ENCODE measurements around the gene NBAS. TPM values are rescaled to one million over a fixed set of nuclear protein-coding genes. Genes with fewer than 3 reads are reported as not detected.
"Not testable (repeated sequence)": the region's sequence is repeated elsewhere in the genome, so short reads cannot be mapped to it uniquely, and the experiment has no call there.

The NBAS gene
- total RNA-seq, 1 donor from 2014 or later: 36.0 TPM

DNA sequence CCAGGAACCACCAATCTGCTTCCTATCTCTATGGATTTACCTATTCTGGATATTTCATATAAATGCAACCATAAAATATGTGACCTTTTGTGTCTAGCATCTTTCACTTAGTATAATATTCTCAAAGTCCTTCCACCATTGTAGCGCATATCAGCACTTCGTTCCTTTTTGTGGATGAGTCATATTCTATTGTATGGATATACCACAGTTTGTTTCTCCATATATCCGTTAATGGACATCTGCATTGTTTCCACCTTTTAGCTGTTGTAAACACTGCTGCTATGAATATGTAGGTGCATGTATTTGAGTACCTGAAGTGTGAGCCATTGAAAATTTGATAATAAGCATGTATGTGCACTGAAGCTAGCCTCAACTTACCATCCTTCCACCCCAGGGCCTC lies 80.1 kb downstream of the NBAS start:
- intact Hi-C loops (cut with micrococcal nuclease): no loop called here

DNA sequence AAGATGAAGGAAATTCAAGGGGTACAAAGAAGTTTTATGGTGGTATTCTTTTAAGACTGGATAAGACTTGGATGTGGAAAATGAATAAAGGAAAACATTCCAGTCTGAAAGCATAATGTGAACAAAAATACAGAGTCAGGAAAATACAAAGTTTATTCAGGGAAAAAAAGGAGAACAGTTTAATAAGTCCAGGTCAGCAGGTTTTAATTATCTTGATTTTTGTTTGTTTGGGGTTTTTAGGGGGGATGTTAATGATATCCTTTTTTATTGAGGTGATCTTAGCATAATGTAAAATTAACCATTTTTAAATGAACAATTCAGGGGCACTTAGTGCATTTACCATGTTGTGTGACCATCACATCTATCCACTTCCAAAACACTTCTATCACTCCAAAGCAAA lies 80.6 kb downstream of the NBAS start:
- intact Hi-C loops (cut with micrococcal nuclease): no loop called here

DNA sequence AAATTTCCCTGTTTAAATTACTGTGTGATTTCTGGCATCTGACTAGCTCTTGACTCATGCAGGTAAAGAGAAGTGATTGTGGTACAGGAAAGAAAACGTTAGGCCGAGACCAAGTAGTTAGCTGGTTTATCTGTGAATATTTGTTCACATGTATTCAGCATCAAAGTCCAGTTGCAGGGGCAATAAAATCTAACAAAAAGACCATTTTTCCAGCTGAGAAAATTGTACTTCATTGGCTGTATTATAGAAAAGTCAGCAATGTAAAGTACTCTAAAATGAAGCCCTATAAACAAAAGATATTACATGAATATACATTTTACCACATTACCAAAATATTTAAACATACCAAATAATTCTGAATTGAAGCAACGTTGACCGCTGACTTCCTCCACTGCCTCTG lies 88.3 kb downstream of the NBAS start:
- intact Hi-C loops (cut with micrococcal nuclease): no loop called here

DNA sequence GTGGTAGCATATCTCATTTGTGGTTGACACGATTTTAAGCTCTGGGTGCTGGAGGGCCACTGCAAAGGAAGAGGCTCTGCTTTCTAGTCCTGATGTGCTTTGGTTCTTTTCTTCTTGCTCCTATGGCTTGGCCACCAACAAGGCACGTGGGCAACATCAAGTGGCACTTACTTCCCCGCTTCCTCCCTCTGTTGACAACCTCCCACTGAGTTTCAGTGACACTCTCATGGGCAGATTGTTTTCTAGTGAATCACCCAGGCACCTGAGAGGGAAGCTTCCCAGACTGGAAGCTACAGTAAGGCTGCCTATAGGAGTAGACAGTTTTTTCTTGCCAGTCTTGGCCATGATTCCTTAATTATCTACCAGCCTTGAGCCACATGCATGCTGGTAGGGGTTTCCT lies 89.0 kb downstream of the NBAS start:
- intact Hi-C loops (cut with micrococcal nuclease): no loop called here

DNA sequence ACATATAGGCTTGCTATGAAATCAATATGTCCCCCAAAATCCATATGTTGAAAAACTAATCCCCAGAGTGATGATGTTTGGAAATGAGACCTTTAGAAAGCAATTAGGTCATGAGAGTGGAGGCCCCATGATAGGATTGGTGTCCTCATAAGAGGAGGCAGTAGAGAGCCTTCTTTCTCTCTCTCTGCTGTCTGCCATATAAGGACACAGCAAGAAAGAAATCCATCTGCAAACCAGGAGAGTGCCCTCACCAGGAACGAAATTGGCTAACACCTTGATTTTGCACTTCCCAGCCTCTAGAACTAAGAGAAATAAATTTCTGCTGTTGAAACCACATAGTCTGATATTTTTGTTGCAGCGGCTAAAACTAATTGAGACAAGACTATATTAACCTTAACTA lies 89.5 kb downstream of the NBAS start:
- intact Hi-C loops (cut with micrococcal nuclease): no loop called here

DNA sequence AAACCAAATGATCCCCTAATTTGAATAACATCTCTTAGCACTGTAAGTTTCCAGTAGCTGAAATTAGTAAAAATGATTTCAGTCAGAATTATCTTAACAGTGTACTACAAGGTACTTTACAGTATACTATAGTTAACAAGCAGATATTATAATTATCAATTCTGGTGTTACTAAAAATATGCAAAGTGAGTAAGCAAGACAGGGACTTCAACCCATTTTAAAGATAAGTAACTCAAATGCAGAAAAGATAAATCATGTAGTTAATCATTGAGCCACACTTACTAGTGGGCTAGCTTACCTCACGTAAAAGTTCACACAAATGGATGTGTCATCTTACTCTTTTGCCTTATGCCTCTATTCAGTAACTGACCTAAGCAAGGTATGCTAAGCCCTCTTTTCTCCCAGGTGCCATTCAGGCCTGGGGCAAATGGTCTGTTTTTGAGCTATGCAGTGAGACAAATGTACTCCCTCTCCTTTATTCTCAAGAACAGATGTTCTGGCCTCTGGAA lies 101.0 kb downstream of the NBAS start:
- intact Hi-C loops (cut with micrococcal nuclease): no loop called here

DNA sequence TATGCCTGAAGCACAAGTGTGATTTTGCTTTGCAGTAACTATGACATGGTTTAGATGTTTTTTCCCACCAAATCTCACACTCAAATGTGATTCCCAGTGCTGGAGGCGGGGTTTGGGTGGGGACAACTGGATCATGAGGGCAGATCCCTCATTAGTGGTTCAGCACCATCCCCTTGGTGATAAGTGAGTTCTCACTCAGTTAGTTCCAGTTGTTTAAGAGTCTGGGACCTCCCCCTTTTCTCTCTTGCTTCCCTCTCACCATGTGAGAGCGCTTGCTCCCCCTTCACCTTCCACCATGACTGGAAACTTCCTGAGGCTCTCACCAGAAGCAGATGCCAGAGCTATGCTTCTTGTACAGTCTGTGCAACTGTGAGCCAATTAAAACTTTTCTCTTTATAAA lies 102.9 kb downstream of the NBAS start:
- intact Hi-C loops (cut with micrococcal nuclease): no loop called here

DNA sequence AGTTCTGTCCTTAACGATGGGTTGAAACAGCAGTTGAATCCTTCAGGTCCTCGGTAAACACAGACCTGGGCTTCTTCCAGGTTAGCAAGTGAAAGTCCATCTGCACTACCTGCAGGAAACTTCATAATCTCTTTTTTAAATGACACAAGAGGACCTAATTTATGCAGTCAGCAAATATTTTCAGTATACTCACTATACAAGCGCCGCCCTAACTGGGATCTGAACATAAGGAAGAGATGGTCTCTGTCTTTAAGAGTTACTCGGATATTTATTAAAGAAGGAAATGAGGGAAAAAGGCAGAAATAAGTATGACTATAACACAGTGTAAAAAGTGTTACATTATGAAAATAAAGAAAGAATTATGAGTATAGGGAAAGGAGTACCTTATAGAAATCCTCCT lies 103.3 kb downstream of the NBAS start:
- intact Hi-C loops (cut with micrococcal nuclease): no loop called here

DNA sequence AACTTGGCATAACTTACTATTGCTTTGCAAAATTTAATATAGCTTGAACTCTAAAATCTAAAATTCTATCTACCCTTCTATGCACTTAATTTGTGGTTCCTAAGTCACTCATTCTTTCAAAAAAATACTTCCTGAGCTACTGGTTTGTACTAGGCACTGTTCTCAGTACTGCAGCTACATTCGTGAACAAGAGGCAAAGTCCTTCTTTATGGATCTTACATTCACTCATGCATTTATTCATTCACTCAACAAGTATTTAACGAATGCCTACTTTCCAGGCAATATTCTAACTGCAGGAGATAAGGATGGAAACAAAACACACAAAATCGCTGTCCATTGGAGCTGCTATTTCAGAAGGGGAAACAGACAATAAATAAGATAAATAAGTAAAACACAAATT lies 104.8 kb downstream of the NBAS start:
- intact Hi-C loops (cut with micrococcal nuclease): no loop called here

DNA sequence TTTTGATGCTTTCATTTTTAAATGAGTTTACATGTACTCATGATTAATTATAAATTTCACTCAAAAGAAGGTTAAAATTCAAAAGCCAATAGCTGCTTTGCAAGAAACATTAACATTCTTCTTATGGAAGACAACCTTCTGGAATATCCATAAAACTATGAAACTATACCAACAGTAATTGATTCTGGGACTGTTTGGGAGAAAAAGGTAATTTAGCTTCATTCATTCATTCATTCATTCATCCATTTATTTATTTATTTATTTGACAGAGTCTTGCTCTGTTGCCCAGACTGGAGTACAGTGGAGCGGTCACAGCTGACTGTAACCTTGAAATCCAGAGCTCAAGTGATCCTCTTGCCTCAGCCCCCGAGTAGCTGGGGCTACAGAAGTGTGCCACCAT lies 110.3 kb downstream of the NBAS start:
- intact Hi-C loops (cut with micrococcal nuclease): no loop called here

DNA sequence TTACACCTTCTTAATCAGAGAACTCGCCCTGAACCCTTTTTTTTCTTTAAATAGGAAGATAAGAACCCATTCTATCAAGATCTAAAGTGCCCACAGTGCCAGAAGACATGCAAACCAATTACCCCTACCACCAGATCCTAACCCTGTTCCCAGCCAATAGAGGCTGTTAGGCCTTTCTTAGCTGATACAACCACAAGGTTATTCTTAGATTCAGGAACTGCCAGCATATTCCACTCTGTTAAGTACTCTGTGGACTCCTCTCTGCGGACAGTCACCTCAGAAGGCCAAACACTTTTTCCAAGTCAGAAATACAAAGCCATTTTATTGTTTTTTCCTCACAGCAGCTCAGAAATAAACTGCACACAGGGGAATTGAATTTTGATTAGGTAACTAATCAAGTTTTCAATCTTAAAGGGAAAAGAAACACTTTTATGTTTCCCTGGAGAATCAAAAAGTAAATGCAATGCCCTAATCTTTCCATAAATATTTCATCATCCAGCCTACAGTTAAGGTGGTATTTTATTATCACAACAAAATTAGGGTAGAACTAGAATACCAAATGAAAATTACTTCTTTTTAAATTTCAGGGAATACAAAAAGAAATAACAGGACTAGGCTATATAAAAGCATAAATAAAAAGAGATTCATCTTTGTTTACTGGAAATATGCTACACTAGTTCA lies 111.4 kb downstream of the NBAS start:
- intact Hi-C loops (cut with micrococcal nuclease): no loop called here

DNA sequence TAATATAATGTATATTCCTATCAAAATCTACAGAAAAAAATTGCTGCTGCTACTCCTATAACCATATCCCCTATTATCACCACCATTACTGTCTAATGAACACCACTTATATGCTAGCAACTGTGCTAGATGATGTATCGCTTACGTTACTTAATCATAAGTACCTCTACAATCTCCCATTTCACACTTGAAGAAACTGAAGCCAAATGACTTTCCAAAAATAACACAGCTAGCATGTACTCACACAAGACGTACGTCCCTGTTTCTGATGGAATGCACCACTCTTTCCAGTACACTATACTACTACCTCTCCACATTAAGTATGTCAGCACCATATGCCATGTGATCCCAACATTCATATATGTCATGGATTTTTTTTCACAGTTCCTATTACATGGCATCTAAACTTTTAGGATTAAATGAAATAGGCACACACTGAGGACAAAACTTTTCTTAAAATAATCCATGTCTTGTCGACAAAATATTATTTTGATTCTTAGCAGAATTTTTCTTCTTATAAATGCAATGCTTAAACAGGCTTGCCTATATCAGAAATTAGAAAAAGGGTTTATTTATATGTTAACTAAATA lies 112.8 kb downstream of the NBAS start:
- intact Hi-C loops (cut with micrococcal nuclease): no loop called here

DNA sequence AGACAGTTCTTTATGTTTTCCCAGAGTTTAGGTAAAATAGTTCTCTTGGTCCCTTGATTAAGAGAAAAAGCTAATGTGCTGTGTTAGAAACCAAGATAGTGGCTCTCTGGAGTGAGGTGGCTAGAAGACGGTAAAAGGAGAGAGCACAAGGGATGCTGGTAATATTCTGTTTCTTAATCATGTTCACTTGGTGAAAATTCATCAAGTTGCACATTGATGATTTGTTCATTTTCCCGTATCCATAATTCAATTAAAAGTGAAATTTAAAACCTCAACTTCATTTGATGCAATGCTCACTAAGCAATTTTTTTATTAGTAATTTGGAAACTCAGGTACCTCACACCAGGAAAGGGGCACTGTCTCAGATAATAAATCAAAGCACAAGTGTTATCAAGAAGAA lies 113.8 kb downstream of the NBAS start:
- intact Hi-C loops (cut with micrococcal nuclease): no loop called here

DNA sequence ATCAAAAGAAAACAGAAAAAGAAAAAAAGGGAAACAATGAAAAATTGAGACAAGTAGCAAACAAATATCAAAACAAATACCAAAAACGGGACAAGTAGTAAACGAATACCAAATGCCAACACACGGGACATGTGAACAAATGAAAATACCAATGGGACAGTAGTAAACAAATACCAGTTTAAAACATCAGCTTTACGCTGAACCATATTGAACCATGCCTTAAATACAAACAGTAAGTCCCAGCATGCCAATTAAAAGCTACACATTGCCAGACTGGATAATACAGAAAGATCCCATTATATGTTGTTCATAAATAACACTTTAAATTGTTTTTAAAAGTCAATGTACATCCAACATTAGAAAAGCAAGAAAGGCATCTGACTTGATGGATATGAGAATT lies 114.2 kb downstream of the NBAS start:
- intact Hi-C loops (cut with micrococcal nuclease): no loop called here

DNA sequence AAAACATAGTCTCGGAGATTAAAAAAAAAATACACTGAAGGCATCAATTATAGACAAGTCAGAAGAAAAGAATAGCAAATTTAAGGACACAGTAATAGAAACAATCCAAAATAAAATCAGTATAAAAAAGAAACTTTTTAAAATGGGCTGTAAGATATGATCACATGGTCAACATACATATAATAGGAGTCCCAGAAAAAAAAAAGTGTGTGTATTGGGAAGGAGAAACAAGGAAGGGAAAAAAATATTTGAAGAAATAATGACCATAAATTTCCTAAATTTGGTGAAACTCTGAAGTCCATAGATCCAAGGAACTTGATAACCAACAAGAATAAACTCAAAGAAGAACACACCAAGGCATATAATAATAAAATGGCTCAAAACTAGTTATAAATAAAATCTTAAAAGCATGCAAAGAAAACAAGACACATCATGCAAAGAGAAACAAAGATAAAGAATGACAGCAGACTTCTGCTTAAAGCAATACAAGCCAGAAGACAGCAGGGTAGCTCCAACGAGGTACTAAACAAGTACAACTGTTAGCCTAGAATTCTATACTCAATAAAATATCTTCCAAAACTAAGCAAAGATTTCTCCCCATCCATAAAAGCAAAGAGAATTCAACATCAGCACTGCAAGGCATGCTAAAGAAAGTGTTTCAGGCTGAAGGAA lies 115.1 kb downstream of the NBAS start:
- intact Hi-C loops (cut with micrococcal nuclease): no loop called here

DNA sequence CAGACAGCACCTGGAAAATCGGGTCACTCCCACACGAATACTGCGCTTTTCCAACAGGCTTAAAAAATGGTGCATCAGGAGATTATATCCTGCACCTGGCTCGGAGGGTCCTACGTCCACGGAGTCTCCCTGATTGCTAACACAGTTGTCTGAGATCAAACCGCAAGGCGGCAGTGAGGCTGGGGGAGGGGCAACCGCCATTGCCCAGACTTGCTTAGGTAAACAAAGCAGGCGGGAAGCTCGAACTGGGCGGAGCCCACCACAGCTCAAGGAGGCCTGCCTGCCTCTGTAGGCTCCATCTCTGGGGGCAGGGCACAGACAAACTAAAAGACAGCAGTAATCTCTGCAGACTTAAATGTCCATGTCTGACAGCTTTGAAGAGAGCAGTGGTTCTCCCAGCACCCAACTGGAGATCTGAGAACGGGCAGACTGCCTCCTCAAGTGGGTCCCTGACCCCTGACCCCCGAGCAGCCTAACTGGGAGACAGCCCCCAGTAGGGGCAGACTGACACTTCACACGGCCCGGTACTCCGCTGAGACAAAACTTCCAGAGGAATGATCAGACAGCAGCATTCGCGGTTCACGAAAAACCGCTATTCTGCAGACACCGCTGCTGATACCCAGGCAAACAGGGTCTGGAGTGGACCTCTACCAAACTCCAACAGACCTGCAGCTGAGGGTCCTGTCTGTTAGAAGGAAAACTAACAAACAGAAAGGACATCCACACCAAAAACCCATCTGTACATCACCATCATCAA lies 121.2 kb downstream of the NBAS start:
- intact Hi-C loops (cut with micrococcal nuclease): not testable (repeated sequence)

DNA sequence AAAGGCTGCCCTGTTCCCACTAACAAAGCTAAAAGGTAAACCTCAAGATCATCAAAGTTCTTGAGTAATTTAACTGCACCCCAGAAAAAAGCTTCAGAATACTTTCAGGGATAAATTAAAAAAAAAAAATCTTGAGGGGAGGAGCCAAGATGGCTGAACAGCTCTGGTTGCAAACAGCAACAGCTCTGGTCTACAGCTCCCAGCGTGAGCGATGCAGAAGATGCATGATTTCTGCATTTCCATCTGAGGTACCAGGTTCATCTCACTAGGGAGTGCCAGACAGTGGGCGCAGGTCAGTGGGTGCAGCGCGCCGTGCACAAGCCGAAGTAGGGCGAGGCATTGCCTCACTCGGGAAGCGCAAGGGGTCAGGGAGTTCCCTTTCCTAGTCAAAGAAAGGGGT lies 121.8 kb downstream of the NBAS start:
- intact Hi-C loops (cut with micrococcal nuclease): not testable (repeated sequence)

DNA sequence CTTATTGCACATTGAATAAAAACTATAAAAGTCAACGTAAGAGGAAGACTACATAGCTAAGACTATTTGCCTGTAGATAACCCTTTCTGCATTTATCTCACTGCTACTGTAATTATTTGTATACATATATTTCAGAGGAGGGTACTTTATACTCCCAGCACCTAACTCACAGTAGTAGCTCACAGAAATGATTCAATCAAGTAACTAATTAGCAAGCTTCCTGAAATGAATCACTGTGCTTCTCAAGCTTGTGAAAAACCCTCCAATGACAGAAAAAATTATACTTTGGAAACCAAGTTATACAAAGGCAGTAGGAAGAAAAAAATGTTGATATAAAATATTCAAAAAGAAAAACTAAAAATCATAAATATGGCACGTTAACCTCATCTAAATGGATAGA lies 124.9 kb downstream of the NBAS start:
- intact Hi-C loops (cut with micrococcal nuclease): no loop called here

DNA sequence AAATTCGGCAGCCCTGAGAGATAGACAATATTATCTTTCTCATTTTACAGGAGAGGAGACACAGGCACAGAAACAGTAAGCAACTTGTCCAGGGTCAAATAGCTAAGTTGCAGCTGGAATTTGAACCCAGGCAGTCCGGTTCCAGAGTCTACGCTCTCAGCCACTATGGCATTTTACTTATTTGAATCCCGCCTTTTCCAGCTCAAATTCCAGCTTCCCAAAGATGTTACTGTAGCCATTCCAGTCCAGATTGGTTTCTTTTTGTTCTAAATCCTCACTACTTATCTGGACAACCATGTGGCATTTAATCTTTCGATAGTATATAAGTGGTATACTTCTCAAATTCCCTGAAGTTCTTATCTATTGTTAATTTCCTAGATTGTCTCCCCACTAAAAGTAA lies 125.7 kb downstream of the NBAS start:
- intact Hi-C loops (cut with micrococcal nuclease): no loop called here

DNA sequence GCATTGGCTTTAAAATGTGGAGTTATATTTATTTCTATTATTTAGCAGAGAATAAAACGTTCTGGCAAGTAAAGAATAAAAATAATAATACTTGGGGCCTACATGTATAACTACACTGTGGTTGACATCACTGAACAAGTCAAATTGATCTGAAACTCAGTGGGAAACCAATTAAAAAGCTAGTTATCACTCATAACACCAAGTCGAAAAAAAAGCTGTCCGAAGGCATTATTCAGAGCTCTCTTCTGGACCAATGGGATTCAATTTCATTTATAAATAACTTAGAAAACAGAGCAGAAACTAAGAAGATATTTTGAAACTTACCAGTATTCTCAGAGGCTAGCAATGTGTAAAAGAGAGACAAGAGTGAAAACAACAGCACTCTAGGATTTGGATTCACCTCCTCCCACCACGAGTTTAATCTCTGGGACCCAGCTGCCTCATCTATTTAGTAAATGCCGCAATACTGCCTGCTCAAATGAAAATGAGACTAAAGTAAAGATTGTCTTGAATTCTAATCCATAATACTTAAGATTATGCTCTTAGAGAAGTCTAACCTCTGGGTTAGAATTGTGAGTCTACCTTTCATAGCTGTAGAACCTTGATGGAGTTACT lies 128.4 kb downstream of the NBAS start:
- intact Hi-C loops (cut with micrococcal nuclease): no loop called here

DNA sequence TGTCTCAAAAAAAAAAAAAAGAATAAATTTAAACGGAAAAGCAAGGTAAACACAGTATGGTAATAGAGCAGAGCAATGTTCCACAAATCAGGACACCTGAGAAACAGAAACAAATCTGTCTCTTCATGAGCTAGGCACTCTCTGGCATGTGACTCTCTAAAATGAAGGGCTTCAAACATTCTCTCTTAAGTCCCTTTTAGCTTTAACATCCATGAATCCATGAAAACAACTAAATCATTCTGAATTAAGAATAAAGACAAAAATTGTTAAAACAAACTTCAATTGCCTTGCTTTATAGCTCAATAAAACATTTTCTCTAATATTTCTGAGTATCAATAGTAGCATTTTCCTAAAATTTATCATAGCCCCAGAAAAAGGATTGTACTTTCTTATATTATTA lies 132.1 kb downstream of the NBAS start:
- intact Hi-C loops (cut with micrococcal nuclease): no loop called here

DNA sequence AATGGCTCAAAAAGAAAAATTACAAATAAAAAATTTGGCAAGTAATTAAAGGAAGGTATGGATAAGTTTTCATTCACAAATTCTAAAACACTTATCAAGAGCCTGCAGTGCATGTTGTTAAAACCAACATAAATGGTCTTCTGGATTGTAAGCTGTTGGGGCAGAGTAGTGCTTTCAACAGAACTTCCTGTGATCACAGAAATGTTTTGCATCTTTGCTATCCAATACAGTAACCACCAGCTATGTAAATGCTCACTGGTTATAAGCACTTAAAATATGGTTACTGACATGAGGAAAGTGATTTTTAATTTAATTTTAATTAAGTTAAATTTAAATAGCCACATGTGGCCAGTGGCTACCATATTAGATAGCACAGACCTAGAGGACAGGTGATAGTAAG lies 133.1 kb downstream of the NBAS start:
- intact Hi-C loops (cut with micrococcal nuclease): no loop called here
